PC-3 (cell line): Measurements from ENCODE around the gene NXPH1. TPM values are rescaled to one million over a fixed set of nuclear protein-coding genes. Genes with fewer than 3 reads are reported as not detected.

Experiments
- ATAC-seq: fragments of 200-7000 bp; cut with Tn5 transposase; 2 replicates; pipeline ENCODE4 v1.9.1; 2020; ENCODE audit warnings: mild to moderate bottlenecking, moderate library complexity
- BruUV-seq: library from RNA; stranded (reverse); fragments of 400-500 nt; replicated peaks from 2 replicates; lab custom pipeline; 2021; lab: Mats Ljungman, UMichigan
- CTCF ChIA-PET: fragments of 300-600 bp; sonication (Branson Sonifier 250); formaldehyde crosslinking; loops from one replicate; lab custom pipeline; 2022; ENCODE audit warnings: antibody characterized with exemption; lab: Charles Lee
- POLR2A ChIA-PET: fragments of 300-600 bp; sonication (Branson Sonifier 250); formaldehyde crosslinking; loops from one replicate; lab custom pipeline; 2022; ENCODE audit warnings: antibody characterized with exemption; ENCODE audit not compliant: unreplicated experiment; lab: Charles Lee
- DNase-seq: peaks from one replicate; pipeline ENCODE4 v3.0.0-alpha.2; 2015
- H2AFZ ChIP-seq: fragments of 300-600 bp; sonication (generic); 2 replicates; pipeline ENCODE4 v1.6.0; 2016; ENCODE audit warnings: antibody characterized with exemption, low read length
- H3F3A ChIP-seq: fragments of 300-600 bp; sonication (generic); one replicate; pipeline ENCODE4 v1.6.0; 2017; ENCODE audit warnings: antibody characterized with exemption, low read length, control low read depth, mild to moderate bottlenecking; ENCODE audit not compliant: unreplicated experiment
- H3K27ac ChIP-seq: fragments of 300-600 bp; sonication (generic); 2 replicates; pipeline ENCODE4 v1.5.1; 2016; ENCODE audit warnings: mild to moderate bottlenecking, low read length
- H3K27me3 ChIP-seq: fragments of 300-600 bp; sonication (generic); 2 replicates; pipeline ENCODE4 v1.6.1; 2016; ENCODE audit warnings: low read length, mixed read lengths
- H3K36me3 ChIP-seq: fragments of 300-600 bp; sonication (generic); 2 replicates; pipeline ENCODE4 v1.6.1; 2016; ENCODE audit warnings: low read depth, mixed run types, low read length, mixed read lengths
- H3K4me1 ChIP-seq: fragments of 300-600 bp; sonication (generic); 2 replicates; pipeline ENCODE4 v1.5.1; 2016; ENCODE audit warnings: low read length; ENCODE audit not compliant: insufficient read depth
- H3K4me2 ChIP-seq: fragments of 300-600 bp; sonication (generic); 2 replicates; pipeline ENCODE4 v1.6.0; 2016; ENCODE audit warnings: low read length
- H3K4me3 ChIP-seq: fragments of 300-600 bp; sonication (generic); 2 replicates; pipeline ENCODE4 v1.5.1; 2016; ENCODE audit warnings: mild to moderate bottlenecking, low read length, mixed read lengths
- H3K79me2 ChIP-seq: fragments of 300-600 bp; sonication (generic); 2 replicates; pipeline ENCODE4 v1.6.1; 2017; ENCODE audit warnings: low read length, mixed read lengths
- H3K9ac ChIP-seq: fragments of 300-600 bp; sonication (generic); 2 replicates; pipeline ENCODE4 v1.6.0; 2016; ENCODE audit warnings: mild to moderate bottlenecking, low read length
- H3K9me2 ChIP-seq: fragments of 300-600 bp; sonication (generic); replicated peaks from 2 replicates; pipeline ENCODE4 v1.6.1; 2016; ENCODE audit warnings: mixed run types, low read length, mixed read lengths
- H3K9me3 ChIP-seq: fragments of 300-600 bp; sonication (generic); 2 replicates; pipeline ENCODE4 v1.6.1; 2016; ENCODE audit warnings: low read length, mixed read lengths
- H4K20me1 ChIP-seq: fragments of 300-600 bp; sonication (generic); 2 replicates; pipeline ENCODE4 v1.6.1; 2016; ENCODE audit warnings: low read length, mixed read lengths
- EZH2 ChIP-seq: fragments of 300-600 bp; sonication (generic); IDR thresholded peaks from one replicate; pipeline ENCODE4 v1.6.1; 2017; ENCODE audit warnings: antibody characterized with exemption, mild to moderate bottlenecking, low read length; ENCODE audit not compliant: unreplicated experiment
- EZH2phosphoT487 ChIP-seq: fragments of 300-600 bp; sonication (generic); IDR thresholded peaks from 2 replicates; pipeline ENCODE4 v1.6.1; 2018; ENCODE audit warnings: mild to moderate bottlenecking, antibody characterized with exemption, low read length, borderline replicate concordance
- intact Hi-C: fragments of 100-400 bp; cut with micrococcal nuclease; formaldehyde crosslinking; loops from 2 replicates; pipeline ENCODE4 v1.9.0; 2023
- total RNA-seq: library from RNA; depleted of rRNA; stranded (reverse); fragments of >200 nt; gene quantifications from 2 replicates; pipeline ENCODE4 v1.2.3, GENCODE V29; 2014
- TF ChIP-seq, protein P1 (sequence below): fragments of 300-600 bp; sonication (generic); conservative IDR thresholded peaks from 2 replicates; pipeline ENCODE4 v1.5.1; 2017; ENCODE audit warnings: antibody characterized with exemption, low read depth, mild to moderate bottlenecking, low read length

NXPH1 gene
- total RNA-seq, 1 experiment from 2014 or later = not detected

DNA sequence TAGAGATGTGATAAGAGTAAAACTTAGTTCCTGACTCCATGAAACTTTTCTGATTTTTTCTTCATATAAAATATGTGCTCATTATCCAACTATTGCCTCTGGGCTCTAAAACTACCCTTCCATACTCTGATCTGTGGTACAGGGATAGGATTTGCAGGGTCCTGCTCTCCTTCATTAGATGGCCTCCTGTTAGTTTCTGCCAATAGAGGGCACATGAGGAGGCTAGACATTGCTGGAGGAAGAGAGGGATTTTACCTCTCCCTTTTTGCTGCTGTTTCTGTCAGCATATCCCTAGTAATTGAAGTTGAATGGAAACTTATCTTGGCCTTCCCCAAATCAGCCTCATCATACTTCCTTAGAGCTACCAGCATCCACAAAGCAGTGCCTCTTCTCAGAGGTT is 269.4 kb downstream of the NXPH1 start:
- no peak for DNase-seq
- no peaks in the 10 kb centered on the region for H3K27me3 ChIP-seq
- H3F3A ChIP-seq = no peaks in the 10 kb centered on the region
- POLR2A ChIA-PET = no interaction called here
- no peaks in the 10 kb centered on the region for H4K20me1 ChIP-seq
- no peak overlapping the region for H2AFZ ChIP-seq
- TF ChIP-seq, protein P1, sequence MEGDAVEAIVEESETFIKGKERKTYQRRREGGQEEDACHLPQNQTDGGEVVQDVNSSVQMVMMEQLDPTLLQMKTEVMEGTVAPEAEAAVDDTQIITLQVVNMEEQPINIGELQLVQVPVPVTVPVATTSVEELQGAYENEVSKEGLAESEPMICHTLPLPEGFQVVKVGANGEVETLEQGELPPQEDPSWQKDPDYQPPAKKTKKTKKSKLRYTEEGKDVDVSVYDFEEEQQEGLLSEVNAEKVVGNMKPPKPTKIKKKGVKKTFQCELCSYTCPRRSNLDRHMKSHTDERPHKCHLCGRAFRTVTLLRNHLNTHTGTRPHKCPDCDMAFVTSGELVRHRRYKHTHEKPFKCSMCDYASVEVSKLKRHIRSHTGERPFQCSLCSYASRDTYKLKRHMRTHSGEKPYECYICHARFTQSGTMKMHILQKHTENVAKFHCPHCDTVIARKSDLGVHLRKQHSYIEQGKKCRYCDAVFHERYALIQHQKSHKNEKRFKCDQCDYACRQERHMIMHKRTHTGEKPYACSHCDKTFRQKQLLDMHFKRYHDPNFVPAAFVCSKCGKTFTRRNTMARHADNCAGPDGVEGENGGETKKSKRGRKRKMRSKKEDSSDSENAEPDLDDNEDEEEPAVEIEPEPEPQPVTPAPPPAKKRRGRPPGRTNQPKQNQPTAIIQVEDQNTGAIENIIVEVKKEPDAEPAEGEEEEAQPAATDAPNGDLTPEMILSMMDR = no peak
- TF ChIP-seq EZH2phosphoT487 (no peak), EZH2 (no peak)
- no peak overlapping the region for H3K9ac ChIP-seq
- ATAC-seq = no peak
- no peaks in the 10 kb centered on the region for H3K79me2 ChIP-seq
- H3K27ac ChIP-seq = no peak overlapping the region
- H3K4me3 ChIP-seq = no peak overlapping the region
- no peak overlapping the region for H3K4me2 ChIP-seq
- CTCF ChIA-PET = no interaction called here
- intact Hi-C loops = no loop called here
- no peaks in the 10 kb centered on the region for H3K36me3 ChIP-seq
- H3K4me1 ChIP-seq = no peaks in the 10 kb centered on the region
- no peaks in the 10 kb centered on the region for H3K9me2 ChIP-seq
- no peaks in the 10 kb centered on the region for H3K9me3 ChIP-seq
- BruUV-seq = no TSS peak

DNA sequence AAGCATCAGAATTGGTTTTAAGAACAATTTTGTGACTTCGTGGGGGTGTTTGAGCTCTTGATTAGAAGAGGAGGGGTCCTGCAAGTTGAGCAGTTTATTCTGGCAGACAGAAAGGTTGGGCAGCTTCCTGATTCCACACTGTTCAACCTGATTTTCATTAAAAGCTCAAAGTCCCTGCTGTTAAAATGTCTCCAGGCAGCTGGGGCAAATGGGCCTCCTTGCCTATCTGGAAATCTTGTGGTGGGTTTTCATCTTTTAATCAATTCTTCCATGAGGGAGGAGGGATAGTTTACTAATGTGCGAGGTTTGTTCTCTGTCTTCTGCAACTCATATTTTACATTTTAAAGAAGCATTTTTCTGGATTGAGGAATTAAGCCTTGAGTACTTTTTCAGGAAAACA is 276.7 kb downstream of the NXPH1 start:
- CTCF ChIA-PET = no interaction called here
- Histone ChIP-seq H3K27me3 (no peaks in the 10 kb centered on the region), H3K9me3 (no peaks in the 10 kb centered on the region), H3K4me2 (no peak overlapping the region), H3K79me2 (no peaks in the 10 kb centered on the region), H3K4me1 (no peaks in the 10 kb centered on the region), H3K9ac (no peak overlapping the region), H4K20me1 (no peaks in the 10 kb centered on the region), H3K36me3 (no peaks in the 10 kb centered on the region), H3F3A (no peaks in the 10 kb centered on the region), H3K4me3 (no peak overlapping the region), H3K9me2 (no peaks in the 10 kb centered on the region), H3K27ac (no peak overlapping the region), H2AFZ (no peak overlapping the region)
- POLR2A ChIA-PET = no interaction called here
- intact Hi-C loops = no loop called here
- DNase-seq (no peak), ATAC-seq (no peak)
- no peak for TF ChIP-seq EZH2
- TF ChIP-seq, protein P1 = no peak
- TF ChIP-seq EZH2phosphoT487 = no peak
- no TSS peak for BruUV-seq

DNA sequence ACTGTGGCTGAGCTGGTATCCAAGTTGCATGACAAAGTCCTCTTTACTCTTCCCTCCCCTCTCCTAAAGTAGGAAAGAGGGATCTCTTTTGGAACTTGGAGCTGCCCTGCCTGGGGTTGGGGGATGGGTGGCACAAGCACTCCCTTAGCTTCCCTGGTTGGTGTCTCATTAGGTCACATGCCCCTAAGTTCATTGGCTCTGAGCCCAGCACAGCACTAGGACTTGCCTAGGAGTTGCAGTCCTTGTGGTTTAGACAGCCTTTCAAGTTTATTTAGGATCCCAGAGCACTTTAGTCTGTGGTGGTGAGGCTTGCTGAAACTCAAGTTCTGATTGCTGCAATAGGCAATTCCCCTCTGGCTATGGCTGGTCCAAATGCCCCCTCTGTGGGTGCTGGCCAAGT is 281.4 kb downstream of the NXPH1 start:
- POLR2A ChIA-PET = no interaction called here
- Histone ChIP-seq H2AFZ (no peak overlapping the region), H3F3A (no peaks in the 10 kb centered on the region), H3K27ac (no peak overlapping the region), H3K36me3 (no peaks in the 10 kb centered on the region), H3K9me3 (no peaks in the 10 kb centered on the region), H3K9ac (no peak overlapping the region), H3K4me2 (no peak overlapping the region), H3K4me3 (no peak overlapping the region), H3K79me2 (no peaks in the 10 kb centered on the region), H3K27me3 (no peaks in the 10 kb centered on the region), H3K9me2 (no peaks in the 10 kb centered on the region), H3K4me1 (no peaks in the 10 kb centered on the region), H4K20me1 (no peaks in the 10 kb centered on the region)
- CTCF ChIA-PET = no interaction called here
- ATAC-seq (no peak), DNase-seq (no peak)
- BruUV-seq = no TSS peak
- no peak for TF ChIP-seq EZH2
- no peak for TF ChIP-seq EZH2phosphoT487
- TF ChIP-seq, protein P1 = no peak
- intact Hi-C loops = no loop called here
